A673 (cell line): Measurements from ENCODE around the gene FAM83D. TPM values are rescaled to one million over a fixed set of nuclear protein-coding genes. Genes with fewer than 3 reads are reported as not detected.

Source experiments
- BruUV-seq: library from RNA; stranded (reverse); fragments of 400-500 nt; replicated peaks from 2 replicates; lab custom pipeline; 2021; lab: Mats Ljungman, UMichigan
- CTCF ChIA-PET: fragments of 300-600 bp; sonication (Branson Sonifier 250); formaldehyde crosslinking; loops from one replicate; lab custom pipeline; 2022; ENCODE audit warnings: antibody characterized with exemption; lab: Charles Lee
- POLR2A ChIA-PET: fragments of 300-600 bp; sonication (Branson Sonifier 250); formaldehyde crosslinking; loops from one replicate; lab custom pipeline; 2022; ENCODE audit warnings: antibody characterized with exemption; ENCODE audit not compliant: low non-redundant PET; lab: Charles Lee
- DNase-seq: peaks from one replicate; pipeline ENCODE4 v3.0.0-alpha.2; 2015; ENCODE audit warnings: low spot score
- H3K27ac ChIP-seq: fragments of 200-600 bp; sonication (generic); 2 replicates; pipeline ENCODE4 v1.5.1; 2016; ENCODE audit warnings: mixed run types, low read depth, mild to moderate bottlenecking, mixed read lengths, antibody characterized with exemption, low read length; ENCODE audit not compliant: poor library complexity, severe bottlenecking
- H3K27me3 ChIP-seq: fragments of 200-600 bp; sonication (generic); replicated peaks from 2 replicates; pipeline ENCODE4 v1.6.1; 2017; ENCODE audit warnings: mixed run types, low read depth, mild to moderate bottlenecking, mixed read lengths, antibody characterized with exemption, low read length; ENCODE audit not compliant: insufficient read depth, poor library complexity
- H3K36me3 ChIP-seq: fragments of 200-600 bp; sonication (generic); 2 replicates; pipeline ENCODE4 v1.6.1; 2016; ENCODE audit warnings: mixed run types, mild to moderate bottlenecking, mixed read lengths, antibody characterized with exemption, low read length; ENCODE audit not compliant: insufficient read depth, poor library complexity, severe bottlenecking
- H3K4me1 ChIP-seq: fragments of 200-600 bp; sonication (generic); 2 replicates; pipeline ENCODE4 v1.6.1; 2017; ENCODE audit warnings: mixed run types, mild to moderate bottlenecking, mixed read lengths, antibody characterized with exemption, low read length; ENCODE audit not compliant: insufficient read depth, poor library complexity, severe bottlenecking
- H3K4me3 ChIP-seq: fragments of 200-600 bp; sonication (generic); 2 replicates; pipeline ENCODE4 v1.5.1; 2016; ENCODE audit warnings: low read depth, mixed run types, mild to moderate bottlenecking, mixed read lengths, low read length; ENCODE audit not compliant: poor library complexity, severe bottlenecking
- H3K9me3 ChIP-seq: fragments of 200-600 bp; sonication (generic); 2 replicates; pipeline ENCODE4 v1.6.1; 2016; ENCODE audit warnings: mixed run types, low read depth, mild to moderate bottlenecking, mixed read lengths, antibody characterized with exemption, low read length; ENCODE audit not compliant: poor library complexity, severe bottlenecking
- EZH2 ChIP-seq: fragments of 200-600 bp; sonication (generic); IDR thresholded peaks from 2 replicates; pipeline ENCODE4 v1.6.1; 2017; ENCODE audit warnings: borderline replicate concordance, low read depth, mild to moderate bottlenecking, mixed read lengths, antibody characterized with exemption, low read length; ENCODE audit not compliant: poor library complexity, severe bottlenecking
- intact Hi-C: fragments of 100-400 bp; cut with micrococcal nuclease; formaldehyde crosslinking; loops from one replicate; pipeline ENCODE4 v1.10.0; 2022; ENCODE audit not compliant: unreplicated experiment
- total RNA-seq: library from RNA; stranded (reverse); gene quantifications from 2 replicates; pipeline ENCODE4 v1.2.3, GENCODE V29; 2021
- TF ChIP-seq, protein P1 (sequence below): fragments of 300-800, 200-600 bp; sonication (generic); conservative IDR thresholded peaks from 2 replicates; pipeline ENCODE4 v1.5.1; 2017; ENCODE audit warnings: low read depth, mild to moderate bottlenecking, antibody characterized with exemption, low read length, moderate library complexity, mixed read lengths

Gene FAM83D
- total RNA-seq, 1 experiment from 2014 or later: 74.0 TPM

DNA sequence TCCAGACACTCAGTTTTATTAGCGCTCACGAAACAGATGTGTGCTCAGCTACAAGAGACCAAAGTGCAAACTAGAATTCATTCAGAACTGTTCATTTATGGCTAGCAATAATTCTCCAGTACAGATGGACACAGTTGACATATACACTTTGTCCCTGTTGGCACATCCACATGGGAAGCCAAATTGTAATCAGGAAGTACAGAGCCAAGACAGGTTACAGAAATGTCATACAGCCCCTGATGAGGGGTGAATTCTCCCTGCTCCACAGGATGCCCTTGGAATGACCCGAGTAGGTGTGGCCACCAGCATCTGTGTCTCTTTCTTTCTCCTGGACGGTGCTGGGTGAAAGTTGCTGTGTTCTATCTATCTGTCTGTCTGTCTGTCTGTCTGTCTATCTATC, 43.5 kb downstream of the FAM83D start:
- no peaks in the 10 kb centered on the region for H3K27me3 ChIP-seq
- H3K36me3 ChIP-seq: peaks cover 25% of the 10 kb centered on the region
- BruUV-seq: no TSS peak
- no peaks in the 10 kb centered on the region for H3K9me3 ChIP-seq
- H3K4me1 ChIP-seq: no peaks in the 10 kb centered on the region
- CTCF ChIA-PET: no interaction called here
- H3K27ac ChIP-seq: no peak overlapping the region
- no peak overlapping the region for H3K4me3 ChIP-seq
- no peak for TF ChIP-seq EZH2
- TF ChIP-seq, protein P1, sequence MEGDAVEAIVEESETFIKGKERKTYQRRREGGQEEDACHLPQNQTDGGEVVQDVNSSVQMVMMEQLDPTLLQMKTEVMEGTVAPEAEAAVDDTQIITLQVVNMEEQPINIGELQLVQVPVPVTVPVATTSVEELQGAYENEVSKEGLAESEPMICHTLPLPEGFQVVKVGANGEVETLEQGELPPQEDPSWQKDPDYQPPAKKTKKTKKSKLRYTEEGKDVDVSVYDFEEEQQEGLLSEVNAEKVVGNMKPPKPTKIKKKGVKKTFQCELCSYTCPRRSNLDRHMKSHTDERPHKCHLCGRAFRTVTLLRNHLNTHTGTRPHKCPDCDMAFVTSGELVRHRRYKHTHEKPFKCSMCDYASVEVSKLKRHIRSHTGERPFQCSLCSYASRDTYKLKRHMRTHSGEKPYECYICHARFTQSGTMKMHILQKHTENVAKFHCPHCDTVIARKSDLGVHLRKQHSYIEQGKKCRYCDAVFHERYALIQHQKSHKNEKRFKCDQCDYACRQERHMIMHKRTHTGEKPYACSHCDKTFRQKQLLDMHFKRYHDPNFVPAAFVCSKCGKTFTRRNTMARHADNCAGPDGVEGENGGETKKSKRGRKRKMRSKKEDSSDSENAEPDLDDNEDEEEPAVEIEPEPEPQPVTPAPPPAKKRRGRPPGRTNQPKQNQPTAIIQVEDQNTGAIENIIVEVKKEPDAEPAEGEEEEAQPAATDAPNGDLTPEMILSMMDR: no peak
- intact Hi-C loops: no loop called here
- DNase-seq: no peak
- POLR2A ChIA-PET: interaction anchor here (0.6 kb wide), 1 partner anchor 11 kb away, joined by 3 read pairs; no protein-coding TSS in a partner anchor

GRCh38 chr20:38970302-38970701, 44.1 kb downstream of the FAM83D start:
- no TSS peak for BruUV-seq
- H3K4me3 ChIP-seq: no peak overlapping the region
- no peaks in the 10 kb centered on the region for H3K4me1 ChIP-seq
- ChIA-PET CTCF (no interaction called here), POLR2A (interaction anchor here (0.6 kb wide), 1 partner anchor 10 kb away, joined by 3 read pairs; no protein-coding TSS in a partner anchor)
- intact Hi-C loops: no loop called here
- H3K27me3 ChIP-seq: no peaks in the 10 kb centered on the region
- no peaks in the 10 kb centered on the region for H3K9me3 ChIP-seq
- H3K36me3 ChIP-seq: peaks cover 25% of the 10 kb centered on the region
- TF ChIP-seq, protein P1: no peak
- TF ChIP-seq EZH2: no peak
- H3K27ac ChIP-seq: no peak overlapping the region
- DNase-seq: no peak

GRCh38 chr20:38973107-38973506, 46.9 kb downstream of the FAM83D start:
- Histone ChIP-seq H3K4me1 (no peaks in the 10 kb centered on the region), H3K9me3 (no peaks in the 10 kb centered on the region), H3K27me3 (no peaks in the 10 kb centered on the region), H3K27ac (no peak overlapping the region), H3K36me3 (peaks cover 25% of the 10 kb centered on the region), H3K4me3 (no peak overlapping the region)
- no peak for DNase-seq
- intact Hi-C loops: no loop called here
- CTCF ChIA-PET: no interaction called here
- BruUV-seq: no TSS peak
- POLR2A ChIA-PET: no interaction called here
- no peak for TF ChIP-seq EZH2
- TF ChIP-seq, protein P1: no peak
